MCF 10A (cell line): ENCODE measurements around the gene ASTN2. TPM values are rescaled to one million over a fixed set of nuclear protein-coding genes. Genes with fewer than 3 reads are reported as not detected.

ENCODE experiments used
- BruUV-seq: library from RNA; stranded (reverse); fragments of 400-500 nt; replicated peaks from 2 replicates; lab custom pipeline; 2021; lab: Mats Ljungman, UMichigan
- CTCF ChIA-PET: fragments of 300-600 bp; sonication (Branson Sonifier 250); formaldehyde crosslinking; extraction: SDS; loops from one replicate; lab custom pipeline; 2021; ENCODE audit warnings: antibody characterized with exemption, inconsistent platforms; lab: Yijun Ruan, JAX
- POLR2A ChIA-PET: fragments of 300-600, 350-650 bp; sonication (Branson Sonifier 250); formaldehyde crosslinking; extraction: SDS; loops from one replicate; lab custom pipeline; 2020; ENCODE audit warnings: antibody characterized with exemption, inconsistent platforms; lab: Yijun Ruan, JAX
- DNase-seq: peaks from one replicate; pipeline ENCODE4 v3.0.0-alpha.2; 2018; ENCODE audit not compliant: unreplicated experiment
- H3K27ac Mint-ChIP-seq: one replicate; pipeline ENCODE4 v1.8.0; 2022; ENCODE audit warnings: mild to moderate bottlenecking, low read depth, mixed read lengths; ENCODE audit not compliant: unreplicated experiment
- H3K27me3 Mint-ChIP-seq: one replicate; pipeline ENCODE4 v1.8.0; 2022; ENCODE audit warnings: mixed read lengths; ENCODE audit not compliant: insufficient read depth, unreplicated experiment
- H3K36me3 Mint-ChIP-seq: one replicate; pipeline ENCODE4 v1.8.0; 2022; ENCODE audit warnings: mild to moderate bottlenecking, moderate library complexity, mixed read lengths; ENCODE audit not compliant: insufficient read depth, unreplicated experiment
- H3K4me1 Mint-ChIP-seq: one replicate; pipeline ENCODE4 v1.8.0; 2022; ENCODE audit warnings: mixed read lengths; ENCODE audit not compliant: insufficient read depth, unreplicated experiment
- H3K4me3 Mint-ChIP-seq: one replicate; pipeline ENCODE4 v1.8.0; 2022; ENCODE audit warnings: mild to moderate bottlenecking, moderate library complexity, mixed read lengths; ENCODE audit not compliant: unreplicated experiment
- H3K9me3 Mint-ChIP-seq: one replicate; pipeline ENCODE4 v1.8.0; 2022; ENCODE audit warnings: mixed read lengths; ENCODE audit not compliant: unreplicated experiment
- intact Hi-C: fragments of 100-400 bp; cut with micrococcal nuclease; formaldehyde crosslinking; loops from 2 replicates; pipeline ENCODE4 v1.14.1; 2022
- total RNA-seq: library from RNA; stranded (reverse); gene quantifications from 2 replicates; pipeline ENCODE4 v1.2.3, GENCODE V29; 2022
- TF ChIP-seq, protein P1 (sequence below): fragments of 200-600 bp; IDR thresholded peaks from one replicate; pipeline ENCODE4 v1.8.0; 2022; ENCODE audit warnings: antibody characterized with exemption, mild to moderate bottlenecking; ENCODE audit not compliant: unreplicated experiment

ASTN2 gene
- total RNA-seq, 1 experiment from 2014 or later, result 1.8 TPM

DNA sequence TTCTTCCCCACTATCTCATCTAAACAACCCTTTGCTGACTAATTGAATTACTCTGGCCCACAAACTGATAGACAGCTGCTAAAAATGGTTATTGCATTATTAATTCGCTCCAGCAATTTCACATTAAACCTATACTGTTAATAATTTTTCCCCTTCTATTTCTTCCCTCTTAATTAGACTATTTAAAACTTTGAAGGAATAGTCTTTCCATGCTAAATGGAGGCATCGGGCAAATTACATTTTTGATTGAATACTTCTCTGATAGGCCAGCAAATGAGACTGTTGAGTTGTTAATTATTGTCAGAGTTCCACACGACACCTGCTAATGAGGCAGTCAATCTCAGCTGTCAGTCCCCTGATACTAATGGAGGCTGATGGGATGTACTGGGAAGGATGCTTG is 485.2 kb downstream of the ASTN2 start:
- H3K27me3 Mint-ChIP-seq, result no peaks in the 10 kb centered on the region
- intact Hi-C loops, result no loop called here
- TF ChIP-seq, protein P1, sequence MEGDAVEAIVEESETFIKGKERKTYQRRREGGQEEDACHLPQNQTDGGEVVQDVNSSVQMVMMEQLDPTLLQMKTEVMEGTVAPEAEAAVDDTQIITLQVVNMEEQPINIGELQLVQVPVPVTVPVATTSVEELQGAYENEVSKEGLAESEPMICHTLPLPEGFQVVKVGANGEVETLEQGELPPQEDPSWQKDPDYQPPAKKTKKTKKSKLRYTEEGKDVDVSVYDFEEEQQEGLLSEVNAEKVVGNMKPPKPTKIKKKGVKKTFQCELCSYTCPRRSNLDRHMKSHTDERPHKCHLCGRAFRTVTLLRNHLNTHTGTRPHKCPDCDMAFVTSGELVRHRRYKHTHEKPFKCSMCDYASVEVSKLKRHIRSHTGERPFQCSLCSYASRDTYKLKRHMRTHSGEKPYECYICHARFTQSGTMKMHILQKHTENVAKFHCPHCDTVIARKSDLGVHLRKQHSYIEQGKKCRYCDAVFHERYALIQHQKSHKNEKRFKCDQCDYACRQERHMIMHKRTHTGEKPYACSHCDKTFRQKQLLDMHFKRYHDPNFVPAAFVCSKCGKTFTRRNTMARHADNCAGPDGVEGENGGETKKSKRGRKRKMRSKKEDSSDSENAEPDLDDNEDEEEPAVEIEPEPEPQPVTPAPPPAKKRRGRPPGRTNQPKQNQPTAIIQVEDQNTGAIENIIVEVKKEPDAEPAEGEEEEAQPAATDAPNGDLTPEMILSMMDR, result no peak
- H3K36me3 Mint-ChIP-seq, result no peaks in the 10 kb centered on the region
- no peak for DNase-seq
- ChIA-PET POLR2A (no interaction called here), CTCF (no interaction called here)
- no peaks in the 10 kb centered on the region for H3K9me3 Mint-ChIP-seq
- no TSS peak for BruUV-seq
- no peak overlapping the region for H3K27ac Mint-ChIP-seq
- no peak overlapping the region for H3K4me3 Mint-ChIP-seq
- H3K4me1 Mint-ChIP-seq, result peaks cover 17% of the 10 kb centered on the region

DNA sequence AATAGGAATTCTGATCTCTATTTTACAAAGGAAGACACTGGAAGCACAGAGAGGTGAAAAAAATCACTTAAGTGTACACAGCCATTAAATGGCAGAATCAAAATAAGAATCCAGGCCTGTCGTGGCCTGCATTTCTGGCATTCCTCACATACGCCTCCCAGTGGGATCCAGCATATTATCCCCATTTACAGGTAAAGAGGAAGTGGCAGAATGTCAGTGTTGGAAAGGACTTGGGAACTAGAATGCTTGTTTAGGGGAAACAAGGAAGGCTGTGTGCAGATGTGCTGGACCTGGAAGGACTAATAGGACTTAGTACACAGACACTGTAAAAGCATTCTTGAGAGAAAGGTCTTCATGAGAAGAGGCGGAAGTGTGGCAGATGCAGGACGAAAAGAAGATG is 486.0 kb downstream of the ASTN2 start:
- TF ChIP-seq, protein P1, result no peak
- Mint-ChIP-seq H3K4me3 (no peak overlapping the region), H3K4me1 (peaks cover 17% of the 10 kb centered on the region), H3K9me3 (no peaks in the 10 kb centered on the region), H3K27me3 (no peaks in the 10 kb centered on the region), H3K27ac (no peak overlapping the region), H3K36me3 (no peaks in the 10 kb centered on the region)
- POLR2A ChIA-PET, result no interaction called here
- BruUV-seq, result no TSS peak
- peak; percentile 33 for DNase-seq
- intact Hi-C loops, result loop anchor here (1.0 kb wide), 1 partner anchor 192 kb away; no protein-coding TSS in a partner anchor
- CTCF ChIA-PET, result interaction anchor here (2.0 kb wide), 1 partner anchor 69 kb away, joined by 9 read pairs; no protein-coding TSS in a partner anchor

DNA sequence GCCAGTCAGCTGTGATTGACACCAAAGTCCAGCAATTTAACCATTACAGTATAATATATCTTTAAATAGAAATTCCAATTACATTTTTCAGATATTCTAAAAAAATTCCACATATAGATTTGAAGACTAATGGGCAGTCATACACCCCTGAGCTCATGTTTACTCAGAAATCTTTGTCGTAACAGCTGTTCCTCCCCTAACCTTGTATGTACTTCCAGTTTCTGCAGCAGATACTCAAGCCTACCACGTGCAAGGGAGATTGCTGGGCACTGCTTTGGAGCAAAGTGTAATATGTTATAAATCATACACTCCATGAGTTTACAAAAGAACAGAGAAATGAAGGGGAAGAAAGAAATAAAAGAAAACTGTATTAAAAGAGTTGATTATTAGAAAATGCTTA is 486.6 kb downstream of the ASTN2 start:
- TF ChIP-seq, protein P1, result no peak
- no peak overlapping the region for H3K4me3 Mint-ChIP-seq
- CTCF ChIA-PET, result interaction anchor here (0.5 to 2.0 kb wide), 4 partner anchors 68 to 546 kb away, joined by 3 to 9 read pairs (median 4); no protein-coding TSS in a partner anchor

DNA sequence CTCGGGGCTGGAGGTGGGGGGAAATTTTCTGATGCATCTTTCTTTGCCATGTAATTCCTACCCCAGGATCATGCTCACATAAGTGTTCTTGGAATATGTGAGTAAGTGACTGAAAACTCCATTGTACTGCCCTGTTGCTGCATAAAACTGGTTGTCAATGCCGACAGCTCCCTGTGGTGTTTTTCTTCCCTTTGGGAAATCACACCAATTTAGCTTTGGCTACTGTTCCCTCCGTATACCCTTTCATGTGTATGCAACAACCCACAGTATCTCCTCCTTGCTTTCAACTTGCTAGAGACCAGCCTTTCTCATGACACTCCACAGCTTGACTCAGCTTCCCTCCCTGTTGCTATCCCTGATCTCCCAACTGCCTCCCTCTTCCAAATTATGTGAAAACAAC is 487.1 kb downstream of the ASTN2 start:
- TF ChIP-seq, protein P1, result no peak
- no TSS peak for BruUV-seq
- DNase-seq, result no peak
- ChIA-PET CTCF (interaction anchor here (0.6 to 2.0 kb wide), 3 partner anchors 67 to 545 kb away, joined by 3 to 9 read pairs (median 6); no protein-coding TSS in a partner anchor), POLR2A (no interaction called here)
- intact Hi-C loops, result loop anchor here (1.0 kb wide), 1 partner anchor 190 kb away; no protein-coding TSS in a partner anchor
- H3K27me3 Mint-ChIP-seq, result no peaks in the 10 kb centered on the region
- no peak overlapping the region for H3K27ac Mint-ChIP-seq
- no peak overlapping the region for H3K4me3 Mint-ChIP-seq
- peaks cover 11% of the 10 kb centered on the region for H3K4me1 Mint-ChIP-seq
- H3K9me3 Mint-ChIP-seq, result no peaks in the 10 kb centered on the region
- H3K36me3 Mint-ChIP-seq, result no peaks in the 10 kb centered on the region

More for the DNA sequence above, 486.6 kb downstream of the ASTN2 start:
- no peak for DNase-seq
- Mint-ChIP-seq H3K36me3 (no peaks in the 10 kb centered on the region), H3K9me3 (no peaks in the 10 kb centered on the region), H3K27ac (no peak overlapping the region), H3K27me3 (no peaks in the 10 kb centered on the region), H3K4me1 (peaks cover 14% of the 10 kb centered on the region)
- intact Hi-C loops, result loop anchor here (1.0 kb wide), 1 partner anchor 191 kb away; no protein-coding TSS in a partner anchor
- no TSS peak for BruUV-seq
- POLR2A ChIA-PET, result no interaction called here
